HFFc6 (cell line): Measurements from ENCODE around the gene NDE1. TPM values are rescaled to one million over a fixed set of nuclear protein-coding genes. Genes with fewer than 3 reads are reported as not detected.
"Not testable (repeated sequence)": the region's sequence is repeated elsewhere in the genome, so short reads cannot be mapped to it uniquely, and the experiment has no call there.

Experiments used
- DNase-seq: peaks from one replicate; pipeline ENCODE4 v3.0.0-alpha.2; 2018
- H3K27ac Mint-ChIP-seq: 2 replicates; pipeline ENCODE4 v1.8.0; 2020; ENCODE audit warnings: mild to moderate bottlenecking, mixed read lengths
- H3K27me3 Mint-ChIP-seq: 2 replicates; pipeline ENCODE4 v1.8.0; 2021; ENCODE audit warnings: mild to moderate bottlenecking, moderate library complexity, mixed read lengths; ENCODE audit not compliant: insufficient read depth
- H3K36me3 Mint-ChIP-seq: 2 replicates; pipeline ENCODE4 v1.8.0; 2021; ENCODE audit warnings: low read depth, mixed read lengths
- H3K4me1 Mint-ChIP-seq: 2 replicates; pipeline ENCODE4 v1.8.0; 2020; ENCODE audit warnings: low read depth, mixed read lengths
- H3K4me3 Mint-ChIP-seq: 2 replicates; pipeline ENCODE4 v1.8.0; 2020; ENCODE audit warnings: mild to moderate bottlenecking, moderate library complexity, mixed read lengths
- H3K9me3 Mint-ChIP-seq: 2 replicates; pipeline ENCODE4 v1.8.0; 2020; ENCODE audit warnings: mild to moderate bottlenecking, mixed read lengths
- total RNA-seq, 6 experiments: library from RNA; stranded (reverse); fragmentation: NEBNext Ultra II Directional; extraction: Animal tissue kit (Norgen Biotek cat#: 25700); gene quantifications; 2 replicates in 1 of 6; 3 replicates in 5 of 6; pipeline ENCODE4 v1.2.3, GENCODE V29; 2021
- TF ChIP-seq, protein P1 (sequence below): fragments of 200-600 bp; sonication (generic); IDR thresholded peaks from 2 replicates; pipeline ENCODE4 v1.5.0; 2021; ENCODE audit warnings: antibody characterized with exemption, mild to moderate bottlenecking

Gene NDE1
- total RNA-seq, 6 experiments from 2014 or later, result 40.6 to 61.0 (median 58.2) TPM

DNA sequence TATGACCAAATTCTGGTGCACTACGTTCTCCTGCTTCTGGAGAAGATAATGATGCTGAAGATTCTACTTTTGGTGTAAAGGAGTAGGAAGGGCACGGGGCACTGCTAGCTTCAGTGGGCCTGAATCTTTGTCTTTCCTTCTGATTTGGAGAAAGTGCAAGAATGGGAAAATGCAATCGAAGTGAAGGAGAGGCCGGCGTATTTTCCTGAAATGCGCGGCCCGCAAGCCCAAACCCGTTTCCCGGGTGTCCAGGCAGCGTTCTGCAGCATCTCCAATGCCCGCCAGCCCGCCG, 372 bp upstream of the NDE1 start:
- Mint-ChIP-seq H3K27me3 (peaks cover 3% of the 10 kb centered on the region; the same call in 1 of the 2 replicates), H3K36me3 (no peaks in the 10 kb centered on the region; the same call in 1 of the 2 replicates), H3K9me3 (no peaks in the 10 kb centered on the region), H3K4me1 (peaks cover 54% of the 10 kb centered on the region), H3K27ac (peak overlapping the region; percentile 58), H3K4me3 (peak overlapping the region; percentile 83)
- DNase-seq, result no peak
- TF ChIP-seq, protein P1, sequence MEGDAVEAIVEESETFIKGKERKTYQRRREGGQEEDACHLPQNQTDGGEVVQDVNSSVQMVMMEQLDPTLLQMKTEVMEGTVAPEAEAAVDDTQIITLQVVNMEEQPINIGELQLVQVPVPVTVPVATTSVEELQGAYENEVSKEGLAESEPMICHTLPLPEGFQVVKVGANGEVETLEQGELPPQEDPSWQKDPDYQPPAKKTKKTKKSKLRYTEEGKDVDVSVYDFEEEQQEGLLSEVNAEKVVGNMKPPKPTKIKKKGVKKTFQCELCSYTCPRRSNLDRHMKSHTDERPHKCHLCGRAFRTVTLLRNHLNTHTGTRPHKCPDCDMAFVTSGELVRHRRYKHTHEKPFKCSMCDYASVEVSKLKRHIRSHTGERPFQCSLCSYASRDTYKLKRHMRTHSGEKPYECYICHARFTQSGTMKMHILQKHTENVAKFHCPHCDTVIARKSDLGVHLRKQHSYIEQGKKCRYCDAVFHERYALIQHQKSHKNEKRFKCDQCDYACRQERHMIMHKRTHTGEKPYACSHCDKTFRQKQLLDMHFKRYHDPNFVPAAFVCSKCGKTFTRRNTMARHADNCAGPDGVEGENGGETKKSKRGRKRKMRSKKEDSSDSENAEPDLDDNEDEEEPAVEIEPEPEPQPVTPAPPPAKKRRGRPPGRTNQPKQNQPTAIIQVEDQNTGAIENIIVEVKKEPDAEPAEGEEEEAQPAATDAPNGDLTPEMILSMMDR, result no peak

DNA sequence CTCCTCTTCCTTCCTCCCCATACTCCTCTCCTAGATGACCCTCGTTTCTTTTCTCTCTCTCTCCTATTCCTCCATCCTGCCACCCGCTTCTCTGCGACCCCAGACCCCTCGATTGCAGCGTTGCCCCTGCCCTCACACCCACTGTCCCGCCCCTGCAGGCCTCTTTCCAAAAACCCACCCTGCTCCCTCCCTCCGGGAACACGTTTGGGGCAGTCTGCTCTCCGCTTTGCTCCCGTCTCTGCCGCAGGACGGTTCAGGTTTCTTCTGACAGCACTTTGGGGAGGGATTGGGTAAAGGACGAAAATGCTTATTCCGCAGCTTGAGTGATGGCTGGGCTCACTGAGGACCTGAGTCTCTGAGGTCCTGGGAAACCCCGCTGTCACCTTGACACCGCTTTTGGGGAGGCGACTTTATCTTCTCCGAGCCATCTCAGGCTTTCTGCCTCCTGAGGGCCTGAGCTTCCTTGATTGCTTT, 690 bp downstream of the NDE1 start:
- Mint-ChIP-seq H3K27ac (peak overlapping the region; percentile 98), H3K36me3 (no peaks in the 10 kb centered on the region; the same call in 1 of the 2 replicates), H3K4me1 (peaks cover 49% of the 10 kb centered on the region), H3K27me3 (peaks cover 2% of the 10 kb centered on the region; the same call in 1 of the 2 replicates), H3K4me3 (peak overlapping the region; percentile 100), H3K9me3 (no peaks in the 10 kb centered on the region)
- peak; percentile 11 for DNase-seq
- TF ChIP-seq, protein P1, result no peak

DNA sequence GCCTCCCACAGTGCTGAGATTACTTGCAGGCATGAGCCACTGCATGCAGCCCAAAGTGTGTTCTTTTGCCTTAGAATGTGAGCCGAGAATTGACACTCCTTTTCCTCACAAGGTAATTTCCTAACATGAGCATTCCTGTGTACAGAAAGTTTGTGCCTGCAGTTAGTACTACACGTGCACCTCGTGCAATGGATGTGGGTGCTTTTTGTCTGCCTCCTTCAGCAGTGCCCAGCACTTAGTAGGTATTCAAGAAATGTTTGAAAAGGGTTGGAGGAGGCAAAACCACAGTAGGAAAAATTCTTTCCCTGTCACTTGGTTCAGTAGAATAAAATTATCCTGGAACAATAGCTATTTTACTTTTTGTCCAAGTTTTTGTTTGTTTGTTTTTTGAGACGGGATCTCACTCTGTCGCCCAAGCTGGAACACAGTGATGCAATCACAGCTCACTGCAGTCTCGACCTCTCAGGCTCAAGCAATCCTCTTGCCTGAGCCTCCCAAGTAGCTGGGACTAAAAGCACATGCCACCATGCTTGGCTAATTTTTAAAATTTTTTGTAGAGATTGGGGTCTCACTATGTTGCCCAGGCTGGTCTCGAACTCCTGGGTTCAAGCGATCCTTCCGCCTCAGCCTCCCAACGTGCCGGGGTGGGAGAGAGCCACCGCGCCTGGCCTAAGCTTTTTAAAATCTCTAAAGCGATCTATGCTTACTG, 2.4 kb downstream of the NDE1 start:
- DNase-seq, result no peak
- Mint-ChIP-seq H3K27ac (peak overlapping the region; percentile 74), H3K4me1 (peaks cover 42% of the 10 kb centered on the region), H3K4me3 (peak overlapping the region; percentile 73), H3K9me3 (no peaks in the 10 kb centered on the region), H3K36me3 (no peaks in the 10 kb centered on the region; the same call in 1 of the 2 replicates), H3K27me3 (peaks cover 2% of the 10 kb centered on the region; the same call in 1 of the 2 replicates)
- TF ChIP-seq, protein P1, result no peak

- H3K4me3 Mint-ChIP-seq, result peak overlapping the region; percentile 73
- no peaks in the 10 kb centered on the region for H3K9me3 Mint-ChIP-seq
- H3K27ac Mint-ChIP-seq, result peak overlapping the region; percentile 74
- H3K27me3 Mint-ChIP-seq, result peaks cover 2% of the 10 kb centered on the region; the same call in 1 of the 2 replicates
- TF ChIP-seq, protein P1, result no peak
- H3K36me3 Mint-ChIP-seq, result no peaks in the 10 kb centered on the region; the same call in 1 of the 2 replicates
- peak; percentile 69 for DNase-seq
- H3K4me1 Mint-ChIP-seq, result peaks cover 35% of the 10 kb centered on the region
Observed at GRCh38 chr16:15653227-15653626, 3.2 kb downstream of the NDE1 start.

- Mint-ChIP-seq H3K36me3 (no peaks in the 10 kb centered on the region; the same call in 1 of the 2 replicates), H3K9me3 (no peaks in the 10 kb centered on the region), H3K27me3 (peaks cover 2% of the 10 kb centered on the region; the same call in 1 of the 2 replicates), H3K4me3 (no peak overlapping the region), H3K27ac (no peak overlapping the region), H3K4me1 (peaks cover 30% of the 10 kb centered on the region)
- TF ChIP-seq, protein P1, result no peak
- DNase-seq, result no peak
Observed at GRCh38 chr16:15654591-15654990, 4.5 kb downstream of the NDE1 start.

- H3K4me3 Mint-ChIP-seq, H3K27ac Mint-ChIP-seq, H3K9me3 Mint-ChIP-seq, DNase-seq, H3K36me3 Mint-ChIP-seq, H3K27me3 Mint-ChIP-seq: not testable (repeated sequence)
- H3K4me1 Mint-ChIP-seq, result peaks cover 31% of the 10 kb centered on the region
Observed at GRCh38 chr16:15655561-15655960, 5.5 kb downstream of the NDE1 start.
